Stimulated activated CD4-positive, alpha-beta T cell treated with anti-CD3 and anti-CD28 coated beads, Interleukin-15, amount 100 ng/mL, for 24 hours (primary cell): ENCODE results near the gene ECE2.

ENCODE experiments used
- DNase-seq: peaks from one replicate; pipeline ENCODE4 v3.0.0-alpha.2; 2020

Gene ECE2

DNA sequence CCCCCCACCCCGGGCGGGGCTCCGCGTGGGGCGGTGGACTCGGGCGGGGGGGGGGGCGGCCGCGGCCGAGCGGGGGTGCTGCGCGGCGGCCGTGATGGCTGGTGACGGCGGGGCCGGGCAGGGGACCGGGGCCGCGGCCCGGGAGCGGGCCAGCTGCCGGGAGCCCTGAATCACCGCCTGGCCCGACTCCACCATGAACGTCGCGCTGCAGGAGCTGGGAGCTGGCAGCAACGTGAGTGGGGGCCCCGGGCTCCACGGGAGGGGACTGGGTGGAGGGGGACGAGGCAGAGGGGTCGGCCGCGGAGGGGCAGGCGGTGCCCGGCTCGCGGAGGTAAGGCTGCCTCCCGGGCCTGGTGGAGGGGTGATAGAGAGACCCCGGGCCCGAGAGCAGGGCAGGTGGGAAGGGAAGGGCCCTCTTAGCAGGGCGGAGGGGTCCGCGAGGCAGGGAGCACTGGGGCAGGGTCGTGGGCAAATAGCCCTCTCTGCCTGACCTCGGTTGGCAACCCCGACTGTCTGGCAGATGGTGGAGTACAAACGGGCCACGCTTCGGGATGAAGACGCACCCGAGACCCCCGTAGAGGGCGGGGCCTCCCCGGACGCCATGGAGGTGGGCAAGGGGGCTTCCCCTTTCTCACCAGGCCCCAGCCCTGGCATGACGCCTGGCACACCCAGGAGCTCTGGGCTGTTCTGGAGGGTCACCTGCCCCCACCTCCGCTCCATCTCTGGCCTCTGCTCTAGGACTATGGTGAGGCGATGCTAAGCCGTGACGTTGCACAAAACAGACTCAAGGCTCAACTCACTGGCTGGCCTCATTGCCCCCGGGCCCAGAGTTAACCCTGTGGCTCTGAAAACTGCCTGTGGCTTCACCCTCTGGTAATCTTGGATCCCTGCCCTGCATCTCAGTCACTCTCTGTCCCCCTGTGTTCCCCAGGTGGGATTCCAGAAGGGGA, at the start of gene ECE2:
ECE2 (plus strand) TSS at position 62 of the 950 bp plus-strand sequence; CDS start at position 194, 132 bp downstream.
- no peak for DNase-seq

DNA sequence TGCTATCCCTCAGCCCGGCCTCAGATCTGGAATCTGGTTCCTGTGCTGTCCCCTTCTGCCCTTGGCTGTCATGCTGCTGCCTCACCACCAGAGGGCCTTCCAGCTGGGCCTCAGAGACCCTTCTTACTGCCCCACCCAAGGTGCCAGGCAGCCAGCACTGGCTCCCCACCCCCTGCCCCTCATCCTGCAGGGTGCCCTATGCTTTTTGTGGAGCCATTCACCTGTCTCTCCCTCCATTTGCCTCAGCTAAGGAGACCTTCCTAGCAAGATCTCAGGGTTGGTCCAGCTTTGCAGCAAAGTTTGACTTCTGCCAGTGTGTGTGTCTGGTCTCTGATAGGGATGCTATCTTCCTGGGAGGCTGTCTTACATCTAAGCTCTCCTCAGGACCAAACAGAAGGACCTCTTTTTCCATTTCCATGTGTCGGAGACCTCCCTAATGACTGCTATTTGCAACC, 48.3 kb upstream of the ECE2 start:
- DNase-seq: peak; percentile 68

DNA sequence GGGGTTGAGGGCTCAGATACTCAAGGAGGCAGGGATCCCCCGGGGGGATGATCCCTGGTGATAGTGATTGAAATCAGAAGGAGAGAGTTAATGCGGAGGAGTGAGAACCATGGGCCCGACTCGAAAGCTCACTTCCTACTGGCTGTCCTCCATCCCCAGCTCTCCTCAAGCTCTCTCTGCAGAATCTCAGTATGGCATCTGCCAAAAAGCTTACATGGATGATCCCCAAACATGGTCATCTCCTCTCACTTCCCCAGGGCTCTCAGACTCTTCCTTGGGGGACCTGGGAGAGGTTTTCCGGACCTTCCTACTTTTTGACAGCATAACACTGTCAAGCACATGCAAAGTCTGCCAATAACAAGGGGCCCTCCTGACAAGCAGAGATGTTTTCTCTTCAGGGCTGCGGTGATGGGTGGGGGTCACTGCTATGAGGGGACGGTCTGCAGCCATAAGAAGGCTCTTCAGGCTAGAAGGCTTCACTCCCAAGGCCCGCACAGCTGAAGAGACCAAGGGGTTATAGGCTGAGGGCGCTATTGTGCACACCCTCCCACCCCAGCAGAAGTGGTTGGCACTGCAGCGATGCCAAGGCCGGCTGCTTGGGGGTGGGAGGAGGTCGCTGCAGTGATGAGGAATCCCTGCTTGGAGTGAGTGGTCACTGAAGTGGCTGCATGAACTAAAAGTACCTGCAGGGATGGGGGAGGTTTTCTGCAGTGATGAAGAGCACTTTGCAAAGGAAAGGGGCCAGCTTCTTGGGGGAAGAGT, 47.3 kb upstream of the ECE2 start:
- no peak for DNase-seq

DNA sequence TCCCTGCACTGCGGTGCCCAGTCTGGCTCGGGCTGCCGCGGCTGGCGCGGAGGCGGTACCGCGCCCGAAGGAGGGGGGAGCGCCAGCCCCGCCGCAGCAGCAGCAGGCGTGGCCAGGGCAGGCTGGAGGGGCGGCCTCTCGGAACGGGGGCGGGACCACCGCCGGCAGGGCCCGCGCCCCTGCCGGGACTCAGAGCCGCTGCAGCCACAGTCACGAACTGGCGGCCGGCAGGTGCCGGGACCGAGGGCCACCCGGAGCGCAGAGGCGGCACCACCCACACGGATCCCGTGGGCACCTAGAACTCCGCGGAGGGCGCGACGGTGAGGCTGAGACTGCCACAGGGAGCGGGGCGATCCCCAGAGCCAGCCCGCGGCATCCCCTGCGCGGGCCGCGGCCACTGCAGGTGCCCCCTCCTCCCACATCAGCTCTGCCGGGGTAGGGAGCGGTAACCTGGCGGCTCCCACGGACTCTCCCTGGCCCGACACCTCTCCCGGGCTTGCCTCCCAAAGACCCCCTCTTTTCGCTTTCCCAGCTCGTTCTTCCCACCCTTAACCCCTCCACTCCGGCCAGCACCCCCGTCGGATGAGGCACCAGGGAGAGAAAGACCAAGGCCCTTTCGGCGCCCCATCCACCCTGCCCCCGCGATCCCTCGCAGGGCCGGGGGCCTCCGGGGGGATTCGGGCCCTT, 46.3 kb upstream of the ECE2 start, which contains the start of gene VWA5B2:
VWA5B2 (plus strand) TSS at position 192 of the 687 bp plus-strand sequence. CDS start 944 bp downstream, outside the sequence.
- peak; percentile 81 for DNase-seq

DNA sequence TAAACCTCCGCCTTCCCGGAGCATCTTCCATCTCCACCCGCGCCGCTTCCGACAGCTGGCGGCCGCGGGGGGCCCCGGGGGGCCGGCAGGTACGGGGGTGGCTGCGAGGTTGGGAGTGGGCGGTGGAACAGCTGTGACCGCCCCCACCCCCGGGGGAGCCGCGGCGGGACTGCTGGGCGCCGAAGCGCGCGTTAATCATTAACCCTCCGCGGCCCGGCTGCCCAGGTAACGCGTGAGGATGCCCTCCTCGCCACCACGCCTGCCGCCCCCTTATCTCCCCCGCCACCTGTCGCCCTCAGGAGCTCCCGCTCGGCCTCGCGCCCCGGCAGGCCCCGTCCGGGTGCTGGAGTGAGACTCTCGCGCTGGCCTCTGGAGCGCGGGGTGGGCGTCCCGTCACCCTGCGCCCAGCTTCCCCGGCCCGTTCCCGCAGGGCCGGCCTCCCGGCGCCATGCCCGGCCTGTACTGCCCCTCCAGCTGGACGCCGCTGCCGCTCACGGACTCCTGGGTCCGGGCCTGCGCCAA, 45.7 kb upstream of the ECE2 start:
- peak; percentile 21 for DNase-seq

DNA sequence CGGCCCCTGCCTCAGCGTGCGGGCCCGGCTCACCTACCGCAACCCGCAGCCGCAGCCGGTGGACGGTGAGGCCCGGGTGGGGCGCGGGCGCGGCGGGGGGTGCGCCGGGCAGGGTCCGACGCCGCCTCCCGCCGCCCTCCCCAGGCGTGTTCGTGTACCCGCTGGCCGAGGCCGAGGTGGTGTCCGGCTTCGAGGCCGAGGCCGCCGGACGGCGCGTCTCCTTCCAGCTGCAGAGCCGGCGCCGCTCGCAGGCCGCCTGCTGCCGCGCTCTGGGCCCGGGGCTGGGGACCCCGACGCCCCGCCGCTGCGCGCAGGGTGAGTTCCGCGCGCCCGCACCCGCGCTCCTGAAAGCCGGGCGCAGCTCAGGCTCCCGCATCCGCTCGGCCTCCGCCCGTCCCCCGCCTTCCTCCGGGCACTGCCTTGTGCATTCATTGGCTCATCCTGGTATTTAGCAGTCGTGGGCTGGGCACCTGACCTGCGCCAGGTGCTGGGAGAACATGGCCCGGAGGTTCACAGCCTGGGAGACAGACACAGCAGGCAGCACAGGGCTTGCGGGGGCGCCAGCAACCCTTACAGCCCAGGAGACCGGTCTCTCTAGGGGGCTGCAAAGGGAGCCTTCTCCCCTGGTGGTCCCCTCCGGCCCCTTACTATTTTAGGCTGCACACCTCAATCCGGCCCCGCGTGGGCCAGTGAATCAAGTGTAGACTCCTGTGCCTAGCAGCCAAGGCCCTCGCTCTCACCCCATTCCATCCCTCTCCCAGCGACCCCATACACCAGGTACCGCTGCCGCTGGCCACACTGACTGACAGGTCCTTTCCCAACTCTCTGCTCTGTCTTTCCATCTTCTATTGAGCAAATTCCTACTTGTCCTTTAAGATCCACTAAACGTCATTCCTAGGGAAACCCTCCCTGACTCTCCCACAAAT, 45.0 kb upstream of the ECE2 start:
- DNase-seq: peak; percentile 27

DNA sequence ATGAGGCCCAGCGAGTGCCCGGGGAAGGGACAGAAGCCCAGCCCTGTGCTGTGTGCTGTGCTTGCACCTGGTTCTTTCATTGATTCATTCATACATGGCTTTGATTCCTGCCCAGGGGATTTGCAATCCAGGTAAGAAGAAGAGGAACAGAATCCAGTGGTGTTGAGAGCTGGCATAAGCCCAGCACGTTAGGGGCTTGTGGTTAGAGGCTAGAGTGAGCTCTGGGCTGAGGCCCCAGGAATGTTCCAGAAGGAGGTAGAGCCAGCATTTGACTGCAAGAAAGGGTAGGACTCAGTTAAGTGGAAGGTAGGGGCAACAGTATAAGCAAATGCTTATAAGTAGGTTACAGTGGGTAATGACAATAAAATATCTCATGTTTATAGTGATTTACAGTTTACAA, 44.2 kb upstream of the ECE2 start:
- no peak for DNase-seq

DNA sequence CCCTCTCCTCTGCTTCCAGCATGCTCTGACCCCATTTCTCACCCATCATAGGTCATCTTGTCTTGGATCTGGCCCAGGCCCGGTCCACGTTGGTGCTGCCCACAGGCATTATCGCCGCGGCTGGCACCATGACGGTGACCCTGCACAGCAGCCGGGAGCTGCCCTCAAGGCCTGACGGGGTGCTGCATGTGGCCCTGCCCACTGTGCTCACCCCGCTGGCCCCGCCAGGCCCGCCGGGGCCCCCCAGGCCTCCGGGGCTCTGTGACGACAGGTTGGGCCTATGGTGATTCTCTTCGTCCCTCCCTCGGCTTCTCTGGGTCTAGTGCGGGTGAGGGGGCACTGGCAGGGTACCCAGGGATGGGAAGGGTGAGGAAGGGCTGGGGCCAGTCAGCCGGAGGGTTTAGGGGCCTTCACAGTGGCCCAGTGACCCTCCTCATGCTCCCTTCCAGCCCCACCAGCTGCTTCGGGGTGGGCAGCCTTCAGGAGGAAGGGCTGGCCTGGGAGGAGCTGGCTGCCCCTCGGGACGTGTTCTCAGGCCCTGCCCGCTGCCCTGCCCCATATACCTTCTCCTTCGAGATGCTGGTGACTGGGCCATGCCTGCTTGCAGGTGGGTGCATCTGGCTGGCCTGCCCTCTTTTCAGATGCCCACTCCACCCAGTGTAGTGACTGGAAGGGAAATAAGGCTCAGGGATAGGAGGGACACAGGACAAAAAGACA, 42.5 kb upstream of the ECE2 start:
- DNase-seq: no peak

DNA sequence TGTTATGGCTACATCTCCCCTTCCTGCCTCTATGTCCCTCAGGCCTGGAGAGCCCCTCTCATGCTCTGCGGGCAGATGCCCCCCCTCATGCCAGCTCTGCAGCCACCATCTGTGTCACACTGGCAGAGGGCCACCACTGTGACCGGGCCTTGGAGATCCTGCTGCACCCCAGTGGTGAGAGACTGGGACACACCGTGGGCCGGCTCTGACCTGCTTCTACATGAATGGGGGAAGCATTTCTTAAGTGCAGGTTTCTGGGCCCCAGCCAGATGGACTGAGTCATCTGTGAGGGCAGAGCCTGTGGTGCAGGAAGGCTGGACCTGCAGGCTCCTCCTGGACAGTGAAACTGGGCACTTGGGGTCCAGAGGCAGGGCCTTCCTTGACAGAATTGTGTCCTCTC, 41.6 kb upstream of the ECE2 start:
- DNase-seq: no peak

DNA sequence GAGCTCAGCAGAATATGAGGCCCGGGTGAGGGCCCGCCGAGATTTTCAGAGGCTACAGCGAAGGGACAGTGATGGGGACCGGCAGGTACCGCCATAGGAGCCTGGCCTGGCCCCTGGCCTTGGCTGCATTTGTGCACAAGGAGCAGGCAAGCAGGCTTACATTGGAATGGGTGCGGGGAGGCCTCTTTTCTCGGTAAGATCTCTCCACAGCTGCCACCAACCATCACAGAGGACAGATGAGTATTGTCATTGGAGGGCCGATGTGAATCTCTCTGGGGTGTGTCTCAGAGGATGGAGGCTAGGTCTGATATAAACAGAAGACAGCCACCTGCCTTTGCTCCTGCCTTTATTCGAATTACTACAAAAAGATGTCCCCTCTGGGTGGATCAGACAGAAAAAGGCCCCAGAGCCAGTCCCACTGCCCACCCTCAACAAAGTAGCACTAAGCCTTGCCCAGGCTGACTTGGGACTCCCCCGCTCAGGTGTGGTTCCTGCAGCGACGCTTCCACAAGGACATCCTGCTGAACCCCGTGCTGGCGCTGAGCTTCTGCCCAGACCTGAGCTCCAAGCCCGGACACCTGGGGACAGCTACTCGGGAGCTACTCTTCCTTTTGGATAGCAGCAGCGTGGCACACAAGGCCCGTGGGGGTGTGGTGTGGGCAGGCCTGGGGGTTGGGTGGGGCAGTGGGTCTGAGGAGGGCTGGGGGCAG, 41.0 kb upstream of the ECE2 start:
- no peak for DNase-seq

DNA sequence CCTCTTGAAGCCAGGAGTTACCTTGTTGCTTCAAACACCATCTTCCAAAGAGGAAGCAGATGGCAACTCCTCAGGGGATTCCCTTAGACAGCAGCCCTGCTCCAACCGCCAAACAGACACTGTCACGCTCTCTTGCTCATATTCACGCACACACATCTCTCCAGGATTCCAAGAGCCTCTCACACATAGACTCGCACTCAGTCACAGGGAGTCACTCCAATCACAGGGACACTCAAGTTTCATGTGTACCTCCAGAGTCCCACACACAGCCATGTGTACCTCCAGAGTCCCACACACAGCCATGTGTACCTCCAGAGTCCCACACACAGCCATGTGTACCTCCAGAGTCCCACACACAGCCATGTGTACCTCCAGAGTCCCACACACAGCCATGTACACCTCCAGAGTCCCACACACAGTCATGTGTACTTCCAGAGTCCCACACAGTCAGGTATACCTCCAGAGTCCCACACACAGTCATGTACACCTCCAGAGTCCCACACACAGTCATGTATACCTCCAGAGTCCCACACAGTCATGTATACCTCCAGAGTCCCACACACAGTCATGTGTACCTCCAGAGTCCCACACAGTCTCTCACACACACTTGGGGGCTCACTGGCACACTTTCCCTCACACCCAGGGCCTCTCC, 40.3 kb upstream of the ECE2 start:
- DNase-seq: no peak

DNA sequence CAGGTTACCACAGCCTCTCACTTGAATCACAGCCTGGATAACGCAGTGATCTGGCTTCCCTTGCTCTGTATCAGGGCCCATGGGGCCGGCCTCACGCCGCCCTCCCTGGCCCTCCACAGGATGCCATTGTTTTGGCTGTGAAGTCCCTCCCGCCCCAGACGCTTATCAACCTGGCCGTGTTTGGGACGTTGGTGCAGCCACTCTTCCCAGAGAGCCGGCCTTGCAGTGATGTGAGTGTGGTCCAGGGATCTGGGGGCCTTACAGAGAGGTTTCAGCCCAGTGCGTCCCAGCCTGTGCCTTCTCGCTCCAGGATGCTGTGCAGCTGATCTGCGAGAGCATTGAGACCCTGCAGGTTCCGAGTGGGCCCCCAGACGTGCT, 39.8 kb upstream of the ECE2 start:
- no peak for DNase-seq

DNA sequence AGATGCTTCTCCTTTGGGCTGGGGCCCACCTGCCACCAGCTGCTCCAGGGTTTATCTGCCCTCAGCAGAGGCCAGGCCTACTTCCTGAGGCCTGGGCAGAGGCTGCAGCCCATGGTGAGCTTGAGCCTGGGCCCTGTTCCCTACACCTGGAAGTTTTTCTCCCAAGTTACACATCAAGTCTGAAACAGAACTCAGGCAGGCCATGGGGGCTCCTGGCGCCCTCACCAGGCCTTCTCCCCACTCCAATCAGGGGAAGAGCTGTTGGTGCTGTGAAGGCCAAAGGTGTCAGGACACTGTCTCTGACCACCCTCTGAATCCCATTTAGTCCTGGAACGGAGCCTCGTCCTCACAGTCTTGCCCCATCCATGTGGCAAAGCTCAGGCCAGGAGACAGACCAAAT, 39.2 kb upstream of the ECE2 start:
- no peak for DNase-seq

DNA sequence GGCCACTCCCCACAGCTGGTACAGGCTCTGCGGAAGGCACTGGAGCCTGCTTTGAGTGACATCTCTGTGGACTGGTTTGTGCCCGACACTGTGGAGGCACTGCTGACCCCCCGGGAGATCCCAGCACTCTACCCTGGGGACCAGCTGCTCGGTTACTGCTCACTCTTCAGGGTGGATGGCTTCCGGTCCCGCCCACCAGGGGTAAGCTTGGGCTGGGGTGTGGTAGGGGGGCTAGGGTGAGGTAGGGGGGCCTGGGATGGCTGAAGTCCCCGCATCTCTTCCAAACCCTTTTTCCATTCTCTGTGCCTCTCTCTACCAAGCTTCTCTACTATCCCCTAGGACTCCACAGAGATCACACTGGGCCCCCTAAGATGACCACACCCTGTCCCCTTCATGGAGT, 38.6 kb upstream of the ECE2 start:
- DNase-seq: no peak

DNA sequence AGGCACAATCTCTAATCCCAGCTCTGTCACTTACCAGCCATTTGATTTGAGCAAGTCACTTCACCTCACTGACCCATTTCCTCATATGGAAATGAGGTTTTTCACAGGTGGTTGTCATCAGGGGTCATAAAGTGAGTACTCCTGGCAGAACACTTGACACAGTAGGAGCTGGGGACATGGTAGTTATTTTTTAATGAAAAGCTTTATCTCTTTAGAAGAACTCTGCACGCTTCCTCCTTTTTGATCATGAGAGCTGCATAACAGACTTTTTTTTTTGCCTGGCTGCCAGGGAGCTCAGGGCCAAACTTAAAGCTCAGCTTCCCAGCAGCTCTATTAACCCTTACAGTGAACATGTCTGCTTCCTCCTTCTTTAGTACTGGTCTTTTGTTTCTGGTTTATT, 38.0 kb upstream of the ECE2 start:
- no peak for DNase-seq

DNA sequence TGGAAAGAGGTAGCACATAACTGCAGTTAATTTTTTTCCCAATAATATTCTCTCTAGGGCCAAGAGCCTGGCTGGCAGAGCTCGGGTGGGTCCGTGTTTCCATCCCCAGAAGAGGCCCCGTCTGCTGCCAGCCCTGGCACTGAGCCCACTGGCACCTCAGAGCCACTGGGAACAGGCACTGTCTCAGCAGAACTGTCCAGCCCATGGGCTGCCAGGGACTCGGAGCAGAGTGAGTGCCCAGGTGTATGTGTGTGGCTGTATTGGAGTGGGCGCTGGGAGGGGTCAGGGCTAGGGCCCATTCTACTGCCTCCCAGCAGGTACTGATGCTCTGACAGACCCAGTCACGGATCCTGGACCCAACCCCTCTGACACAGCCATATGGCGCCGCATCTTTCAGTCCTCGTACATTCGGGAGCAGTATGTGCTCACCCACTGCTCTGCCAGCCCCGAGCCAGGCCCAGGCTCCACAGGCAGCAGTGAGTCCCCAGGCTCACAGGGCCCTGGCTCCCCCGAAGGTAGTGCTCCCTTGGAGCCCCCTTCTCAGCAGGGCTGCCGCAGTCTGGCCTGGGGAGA, 37.5 kb upstream of the ECE2 start:
- no peak for DNase-seq

DNA sequence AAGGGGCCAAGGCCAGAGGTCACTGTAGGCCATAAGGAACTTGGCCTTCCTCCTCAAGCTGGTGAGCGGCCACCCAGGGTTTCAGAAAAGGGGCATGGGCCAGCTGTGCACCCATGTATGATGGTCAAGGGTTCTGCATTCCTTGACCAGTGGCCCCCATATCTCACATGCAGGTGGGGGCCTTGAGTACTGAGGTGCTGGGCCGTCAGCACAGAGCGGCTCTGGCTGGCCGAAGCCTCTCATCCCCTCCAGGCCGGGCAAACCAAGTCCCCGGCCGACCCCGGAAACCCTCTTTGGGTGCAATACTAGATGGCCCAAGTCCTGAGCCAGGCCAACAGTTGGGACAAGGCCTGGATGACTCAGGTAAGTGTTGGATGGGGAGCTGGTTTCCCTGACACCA, 36.6 kb upstream of the ECE2 start:
- no peak for DNase-seq

DNA sequence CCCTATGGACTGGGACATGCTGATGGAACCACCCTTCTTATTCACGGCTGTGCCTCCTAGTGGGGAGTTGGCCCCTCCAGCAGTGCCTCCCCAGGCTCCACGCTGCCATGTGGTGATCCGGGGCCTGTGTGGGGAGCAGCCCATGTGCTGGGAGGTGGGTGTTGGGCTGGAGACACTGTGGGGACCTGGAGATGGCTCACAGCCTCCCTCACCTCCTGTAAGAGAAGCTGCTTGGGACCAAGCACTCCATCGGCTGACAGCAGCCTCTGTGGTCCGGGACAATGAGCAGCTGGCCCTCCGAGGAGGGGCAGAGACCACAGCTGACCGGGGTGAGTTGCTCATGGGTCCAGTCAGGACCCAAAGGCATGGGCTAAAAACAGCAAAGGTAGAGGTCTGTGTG, 36.1 kb upstream of the ECE2 start:
- DNase-seq: no peak

DNA sequence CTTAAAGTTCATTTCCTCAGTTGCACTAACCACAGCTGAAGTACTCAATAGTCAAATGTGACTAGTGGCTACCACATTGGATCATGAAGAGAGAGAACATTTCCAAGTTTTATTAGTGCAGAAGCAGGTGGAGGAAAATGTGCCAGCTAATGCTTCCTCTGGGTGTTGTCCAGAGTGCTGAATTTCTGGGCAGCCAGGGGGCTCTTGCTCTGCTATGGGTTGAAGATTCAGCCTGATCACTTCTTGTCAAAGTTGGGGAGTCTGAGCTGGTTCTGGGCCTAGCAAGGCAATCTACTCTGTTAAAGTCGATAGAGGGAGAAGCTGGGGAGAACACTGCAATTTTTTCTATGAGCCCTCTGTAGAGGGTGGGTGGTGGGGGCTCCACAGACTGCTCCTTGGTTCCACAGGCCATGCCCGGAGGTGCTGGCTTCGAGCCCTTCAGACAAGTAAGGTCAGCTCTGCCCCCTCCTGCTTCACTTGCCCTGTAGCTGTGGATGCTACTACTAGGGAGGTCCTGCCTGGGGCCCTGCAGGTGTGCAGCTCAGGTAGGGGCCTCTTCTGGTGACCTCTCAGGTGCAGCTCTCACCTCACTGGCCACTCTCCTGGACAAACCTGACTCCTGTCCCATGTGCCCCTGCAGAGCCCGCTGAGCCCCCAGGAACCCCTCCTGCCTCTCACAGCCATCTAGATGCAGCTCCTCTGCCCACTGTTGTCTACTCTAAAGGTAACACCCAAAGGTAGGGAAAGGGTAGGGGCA, 35.3 kb upstream of the ECE2 start:
- no peak for DNase-seq
